ENCODE measurements around the gene RBM23. TPM values are rescaled to one million over a fixed set of nuclear protein-coding genes. Genes with fewer than 3 reads are reported as not detected.
A peak's percentile ranks its signal among the peaks of the same experiment; 100 is the strongest.

The RBM23 gene
- total RNA-seq, 1 experiment from 2014 or later, result 42.4 TPM

DNA sequence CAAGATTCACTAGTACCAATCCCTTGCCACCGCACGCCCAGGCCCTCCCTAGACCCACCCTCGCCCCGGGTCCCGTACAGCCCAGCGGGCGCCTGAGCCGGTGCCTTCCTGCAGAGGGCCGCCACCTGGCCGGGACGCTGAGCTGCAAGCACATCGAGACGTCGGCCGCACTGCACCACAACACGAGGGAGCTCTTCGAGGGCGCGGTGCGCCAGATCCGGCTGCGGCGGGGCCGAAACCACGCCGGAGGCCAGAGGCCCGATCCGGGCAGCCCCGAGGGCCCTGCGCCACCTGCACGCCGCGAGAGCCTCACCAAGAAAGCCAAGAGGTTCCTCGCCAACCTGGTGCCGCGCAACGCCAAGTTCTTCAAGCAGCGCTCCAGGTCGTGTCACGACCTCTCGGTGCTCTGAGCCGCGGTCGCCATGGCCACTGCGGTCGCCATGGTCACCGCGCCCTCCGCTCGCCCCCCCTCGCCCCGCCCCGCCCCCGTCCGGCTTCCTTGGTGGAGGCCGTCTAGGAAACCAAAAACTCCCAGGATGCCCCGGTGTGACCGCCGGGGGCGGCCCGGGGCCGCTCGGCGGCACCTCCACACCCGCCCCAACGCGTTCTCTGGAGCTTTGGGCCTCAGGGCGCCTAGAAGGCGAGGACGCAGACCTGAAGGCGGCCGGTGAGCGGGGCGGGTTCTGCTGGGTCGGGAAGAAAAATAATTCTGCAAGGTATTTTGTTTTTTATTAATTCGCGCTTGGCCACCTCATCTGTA lies 32.3 kb downstream of the RBM23 start (continued):
- no peak for TF ChIP-seq PRDM15 (CRISPR knock-in tag; IDR thresholded peaks at IDR 0.05)
- no peak for TF ChIP-seq AFF4 (CRISPR knock-in tag; IDR thresholded peaks at IDR 0.05; ENCODE audit: borderline replicate concordance)
- TF ChIP-seq IRF2 (CRISPR knock-in tag; IDR thresholded peaks at IDR 0.05; ENCODE audit: borderline replicate concordance, low read depth), result peak; percentile 77; the same call in 1 of the 2 replicates
- peak; percentile 81; the same call in 1 of the 2 replicates for TF ChIP-seq TCF7 (CRISPR knock-in tag; IDR thresholded peaks at IDR 0.05; ENCODE audit: low read depth)
- TF ChIP-seq ZNF396 (CRISPR knock-in tag; IDR thresholded peaks at IDR 0.05; ENCODE audit: borderline replicate concordance), result no peak
- TF ChIP-seq ZMAT4 (CRISPR knock-in tag; IDR thresholded peaks at IDR 0.05), result no peak
- TF ChIP-seq ZNF532 (CRISPR knock-in tag; IDR thresholded peaks at IDR 0.05; ENCODE audit: borderline replicate concordance), result no peak
- peak; percentile 50 for TF ChIP-seq NFYB (CRISPR knock-in tag; conservative IDR thresholded peaks at IDR 0.05; ENCODE audit: low read depth)
- TF ChIP-seq SMAD4 (CRISPR knock-in tag; IDR thresholded peaks at IDR 0.05), result peak; percentile 86; the same call in 1 of the 2 replicates
- TF ChIP-seq MXD4 (CRISPR knock-in tag; IDR thresholded peaks at IDR 0.05; ENCODE audit: borderline replicate concordance), result no peak
- TF ChIP-seq ATF3 (CRISPR knock-in tag; conservative IDR thresholded peaks at IDR 0.05), result peak; percentile 67
- TF ChIP-seq, protein P1, sequence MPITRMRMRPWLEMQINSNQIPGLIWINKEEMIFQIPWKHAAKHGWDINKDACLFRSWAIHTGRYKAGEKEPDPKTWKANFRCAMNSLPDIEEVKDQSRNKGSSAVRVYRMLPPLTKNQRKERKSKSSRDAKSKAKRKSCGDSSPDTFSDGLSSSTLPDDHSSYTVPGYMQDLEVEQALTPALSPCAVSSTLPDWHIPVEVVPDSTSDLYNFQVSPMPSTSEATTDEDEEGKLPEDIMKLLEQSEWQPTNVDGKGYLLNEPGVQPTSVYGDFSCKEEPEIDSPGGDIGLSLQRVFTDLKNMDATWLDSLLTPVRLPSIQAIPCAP (CRISPR knock-in tag; IDR thresholded peaks at IDR 0.05), result peak; percentile 91
- TF ChIP-seq CREB1 (CRISPR knock-in tag; IDR thresholded peaks at IDR 0.05), result peak; percentile 83
- TF ChIP-seq JUN (CRISPR knock-in tag; IDR thresholded peaks at IDR 0.05), result peak; percentile 94
- peak; percentile 93 for TF ChIP-seq SMAD3 (CRISPR knock-in tag; IDR thresholded peaks at IDR 0.05; ENCODE audit: borderline replicate concordance)
- no peak for TF ChIP-seq MLX (CRISPR knock-in tag; IDR thresholded peaks at IDR 0.05)
- peak; percentile 90 for TF ChIP-seq E2F4 (CRISPR knock-in tag; IDR thresholded peaks at IDR 0.05; ENCODE audit: borderline replicate concordance, low read depth)
- TF ChIP-seq GABPB1 (CRISPR knock-in tag; IDR thresholded peaks at IDR 0.05), result no peak
- peak; percentile 75; the same call in 1 of the 2 replicates for TF ChIP-seq FOXJ3 (CRISPR knock-in tag; IDR thresholded peaks at IDR 0.05; ENCODE audit: borderline replicate concordance)
- TF ChIP-seq, protein P2, sequence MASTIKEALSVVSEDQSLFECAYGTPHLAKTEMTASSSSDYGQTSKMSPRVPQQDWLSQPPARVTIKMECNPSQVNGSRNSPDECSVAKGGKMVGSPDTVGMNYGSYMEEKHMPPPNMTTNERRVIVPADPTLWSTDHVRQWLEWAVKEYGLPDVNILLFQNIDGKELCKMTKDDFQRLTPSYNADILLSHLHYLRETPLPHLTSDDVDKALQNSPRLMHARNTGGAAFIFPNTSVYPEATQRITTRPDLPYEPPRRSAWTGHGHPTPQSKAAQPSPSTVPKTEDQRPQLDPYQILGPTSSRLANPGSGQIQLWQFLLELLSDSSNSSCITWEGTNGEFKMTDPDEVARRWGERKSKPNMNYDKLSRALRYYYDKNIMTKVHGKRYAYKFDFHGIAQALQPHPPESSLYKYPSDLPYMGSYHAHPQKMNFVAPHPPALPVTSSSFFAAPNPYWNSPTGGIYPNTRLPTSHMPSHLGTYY (CRISPR knock-in tag; IDR thresholded peaks at IDR 0.05), result no peak

Data from WTC11 (cell line).